Left lung (tissue), 10 donors: ENCODE data around the gene SLC12A2. TPM values are rescaled to one million over a fixed set of nuclear protein-coding genes. Genes with fewer than 3 reads are reported as not detected.

Source experiments
- ATAC-seq: fragments of 200-7000 bp; cut with Tn5 transposase; one replicate; pipeline ENCODE4 v1.9.1; 2020; ENCODE audit warnings: moderate library complexity
- DNase-seq, 4 donors: peaks; one replicate each; pipeline ENCODE4 v3.0.0-alpha.2; 2013 to 2020
- H3K27ac ChIP-seq, 2 donors: fragments of 200-600 bp; sonication (generic) in 1 of 2; one replicate each; pipeline versions ENCODE4 v1.5.0 to v1.8.0; 2020 to 2021
- H3K27me3 ChIP-seq, 2 donors: fragments of 200-600 bp; sonication (generic) in 1 of 2; one replicate each; pipeline versions ENCODE4 v1.5.0 to v1.8.0; 2020 to 2021
- H3K36me3 ChIP-seq, 2 donors: fragments of 200-600 bp; sonication (generic) in 1 of 2; one replicate each; pipeline versions ENCODE4 v1.5.0 to v1.8.0; 2020 to 2021
- H3K4me1 ChIP-seq, 2 donors: fragments of 200-600 bp; one replicate each; pipeline ENCODE4 v1.8.0; 2021
- H3K4me3 ChIP-seq, 2 donors: fragments of 200-600 bp; sonication (generic) in 1 of 2; one replicate each; pipeline versions ENCODE4 v1.5.0 to v1.8.0; 2020 to 2021; ENCODE audit warnings: mild to moderate bottlenecking in 1 of 2
- H3K9me3 ChIP-seq, 2 donors: fragments of 200-600 bp; sonication (generic) in 1 of 2; one replicate each; pipeline versions ENCODE4 v1.5.0 to v1.8.0; 2020 to 2021
- intact Hi-C, 2 donors: fragments of 100-400 bp; cut with DNase I; formaldehyde crosslinking; loops; one replicate each; pipeline versions ENCODE4 v1.11.2 to v1.14.2; 2022
- polyA plus RNA-seq, 6 donors: library from polyadenylated mRNA; unstranded; fragments of 120-200 nt; gene quantifications; one replicate each; pipeline ENCODE4 v1.2.1, GENCODE V29; 2013; ENCODE audit not compliant: insufficient read length in 6 of 6
- total RNA-seq, 2 donors: library from RNA; stranded (reverse); fragmentation: NEBNext Ultra II Directional; extraction: Animal tissue kit (Norgen Biotek cat#: 25700); gene quantifications; one replicate each; pipeline ENCODE4 v1.2.1, GENCODE V29; 2021
- TF ChIP-seq, protein P1 (sequence below), 2 donors: fragments of 200-600 bp; sonication (generic) in 1 of 2; IDR thresholded peaks; one replicate each; pipeline versions ENCODE4 v1.5.0 to v1.8.0; 2021; ENCODE audit warnings: antibody characterized with exemption in 2 of 2
- donor health status: DM: no; HTN: yes; CAD: no.
- donor health status: DM: no; HTN: no; CAD: no.

Gene SLC12A2
- total and polyA plus RNA-seq, 8 donors = 33.7 to 94.4 (median 70.3) TPM

- DNase-seq (no peak), ATAC-seq (no peak)
- Histone ChIP-seq H3K27ac (no peak overlapping the region), H3K27me3 (no peaks in the 10 kb centered on the region), H3K9me3 (no peaks in the 10 kb centered on the region), H3K4me3 (no peak overlapping the region), H3K36me3 (no peaks in the 10 kb centered on the region), H3K4me1 (peaks cover 0 to 11% of the 10 kb centered on the region in 2 donors)
- intact Hi-C loops = no loop called here
- TF ChIP-seq, protein P1, sequence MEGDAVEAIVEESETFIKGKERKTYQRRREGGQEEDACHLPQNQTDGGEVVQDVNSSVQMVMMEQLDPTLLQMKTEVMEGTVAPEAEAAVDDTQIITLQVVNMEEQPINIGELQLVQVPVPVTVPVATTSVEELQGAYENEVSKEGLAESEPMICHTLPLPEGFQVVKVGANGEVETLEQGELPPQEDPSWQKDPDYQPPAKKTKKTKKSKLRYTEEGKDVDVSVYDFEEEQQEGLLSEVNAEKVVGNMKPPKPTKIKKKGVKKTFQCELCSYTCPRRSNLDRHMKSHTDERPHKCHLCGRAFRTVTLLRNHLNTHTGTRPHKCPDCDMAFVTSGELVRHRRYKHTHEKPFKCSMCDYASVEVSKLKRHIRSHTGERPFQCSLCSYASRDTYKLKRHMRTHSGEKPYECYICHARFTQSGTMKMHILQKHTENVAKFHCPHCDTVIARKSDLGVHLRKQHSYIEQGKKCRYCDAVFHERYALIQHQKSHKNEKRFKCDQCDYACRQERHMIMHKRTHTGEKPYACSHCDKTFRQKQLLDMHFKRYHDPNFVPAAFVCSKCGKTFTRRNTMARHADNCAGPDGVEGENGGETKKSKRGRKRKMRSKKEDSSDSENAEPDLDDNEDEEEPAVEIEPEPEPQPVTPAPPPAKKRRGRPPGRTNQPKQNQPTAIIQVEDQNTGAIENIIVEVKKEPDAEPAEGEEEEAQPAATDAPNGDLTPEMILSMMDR (IDR thresholded peaks at IDR 0.05) = no peak
Observed at GRCh38 chr5:128074171-128074570, 9.4 kb upstream of the SLC12A2 start.

DNA sequence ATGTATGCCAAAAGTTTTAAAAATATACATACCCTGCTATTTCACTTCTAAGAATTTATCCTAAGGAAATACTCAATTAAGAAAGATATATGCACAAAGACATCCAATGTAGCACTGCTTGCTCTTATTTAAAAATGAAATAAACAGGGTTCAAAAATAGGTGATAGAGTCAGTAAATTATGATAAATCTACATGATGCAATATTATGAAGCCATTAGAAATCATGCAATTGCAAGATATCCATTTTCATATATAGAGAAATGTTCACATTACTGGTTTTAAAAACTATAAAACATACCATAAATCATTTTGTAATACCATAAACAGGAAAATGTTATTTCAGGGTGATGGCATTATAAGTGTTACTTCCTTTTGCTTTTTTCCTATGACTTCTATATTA, 8.6 kb upstream of the SLC12A2 start:
- DNase-seq (no peak), ATAC-seq (no peak)
- Histone ChIP-seq H3K4me3 (no peak overlapping the region), H3K4me1 (peaks cover 0 to 18% of the 10 kb centered on the region in 2 donors), H3K27me3 (no peaks in the 10 kb centered on the region), H3K9me3 (no peaks in the 10 kb centered on the region), H3K27ac (no peak overlapping the region), H3K36me3 (no peaks in the 10 kb centered on the region)
- intact Hi-C loops = no loop called here
- TF ChIP-seq, protein P1 (IDR thresholded peaks at IDR 0.05) = no peak

DNA sequence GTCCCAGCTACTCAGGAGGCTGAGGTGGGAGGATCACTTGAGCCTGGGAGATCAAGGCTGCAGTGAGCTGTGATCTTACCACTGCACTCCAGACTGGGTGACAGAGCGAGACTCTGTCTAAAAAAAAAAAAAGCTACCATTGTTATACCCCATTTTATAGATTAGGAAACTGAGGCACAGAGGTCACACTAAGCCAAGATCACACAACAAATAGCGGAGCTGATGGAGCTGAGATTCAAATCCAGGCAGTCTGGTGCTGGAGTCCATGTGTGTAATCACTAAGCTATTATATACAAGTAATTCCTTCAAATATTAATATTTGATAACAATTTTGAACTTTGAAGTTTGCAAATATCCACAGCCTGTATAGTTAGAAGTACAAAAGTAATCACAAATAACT, 6.0 kb upstream of the SLC12A2 start:
- Histone ChIP-seq H3K27me3 (no peaks in the 10 kb centered on the region), H3K36me3 (no peaks in the 10 kb centered on the region), H3K27ac (no peak overlapping the region), H3K4me3 (no peak overlapping the region), H3K9me3 (no peaks in the 10 kb centered on the region), H3K4me1 (peaks cover 0 to 43% of the 10 kb centered on the region in 2 donors)
- intact Hi-C loops = no loop called here
- DNase-seq = no peak
- no peak for ATAC-seq
- TF ChIP-seq, protein P1 (IDR thresholded peaks at IDR 0.05) = no peak

DNA sequence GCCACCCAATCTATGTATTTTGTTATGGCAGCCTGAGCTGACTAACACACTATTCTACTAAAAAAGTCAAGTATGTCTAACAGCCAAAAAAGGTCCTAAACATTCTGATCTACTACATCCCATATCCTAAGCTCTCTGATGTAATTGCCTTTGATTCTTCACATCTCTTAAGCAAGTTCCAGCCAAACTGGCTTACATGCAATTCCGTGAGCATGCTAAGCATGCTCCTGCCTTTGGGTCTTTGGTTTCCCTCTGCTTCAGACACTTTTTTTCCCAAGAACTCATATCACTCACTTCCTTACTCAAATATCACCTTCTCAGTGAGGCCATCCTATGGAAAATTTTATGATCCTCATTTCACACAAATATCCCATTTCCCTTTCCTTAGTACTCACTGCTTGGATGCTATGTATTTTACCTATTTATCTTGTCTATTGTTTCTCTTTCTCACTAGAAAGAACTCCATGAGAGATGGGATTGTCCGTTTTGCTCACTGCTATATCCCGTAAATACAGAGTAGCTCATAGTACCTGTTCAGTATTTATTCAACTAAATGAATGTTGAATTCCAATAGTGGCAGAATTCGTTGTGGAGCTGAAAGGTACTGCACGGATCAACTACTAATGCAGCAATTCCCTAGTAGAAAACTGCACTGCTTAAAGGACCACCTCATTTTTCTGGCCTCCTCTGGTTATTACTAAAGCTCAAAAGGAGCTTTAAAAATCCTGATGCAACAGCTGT, 2.3 kb upstream of the SLC12A2 start:
- DNase-seq (peak in 1 of 4 donors; percentile 24), ATAC-seq (no peak)
- peak overlapping the region; percentile 96 for H3K27ac ChIP-seq
- peaks cover 15 to 56% of the 10 kb centered on the region in 2 donors for H3K4me1 ChIP-seq
- H3K36me3 ChIP-seq = no peaks in the 10 kb centered on the region
- peak overlapping the region in 1 of 2 donors; percentile 89 for H3K4me3 ChIP-seq
- no peaks in the 10 kb centered on the region for H3K9me3 ChIP-seq
- TF ChIP-seq, protein P1 (IDR thresholded peaks at IDR 0.05) = peak; percentile 9 to 19
- peaks cover 0 to 4% of the 10 kb centered on the region in 2 donors for H3K27me3 ChIP-seq
- intact Hi-C loops = no loop called here

GRCh38 chr5:128082551-128083032, 974 bp upstream of the SLC12A2 start:
- no peaks in the 10 kb centered on the region for H3K36me3 ChIP-seq
- H3K27me3 ChIP-seq = peaks cover 0 to 4% of the 10 kb centered on the region in 2 donors
- ATAC-seq (peak; percentile 26), DNase-seq (no peak)
- H3K9me3 ChIP-seq = no peaks in the 10 kb centered on the region
- intact Hi-C loops = no loop called here
- peak overlapping the region; percentile 82 to 89 for H3K4me3 ChIP-seq
- peak overlapping the region; percentile 96 for H3K27ac ChIP-seq
- H3K4me1 ChIP-seq = peaks cover 15 to 61% of the 10 kb centered on the region in 2 donors
- TF ChIP-seq, protein P1 (IDR thresholded peaks at IDR 0.05) = no peak
